CD4-positive, alpha-beta T cell treated with Interleukin-6 for 4 hours (primary cell): ENCODE measurements around the gene TLE5.
A peak's percentile ranks its signal among the peaks of the same experiment; 100 is the strongest.
"Not testable (repeated sequence)": the region's sequence is repeated elsewhere in the genome, so short reads cannot be mapped to it uniquely, and the experiment has no call there.

ENCODE experiments used
- DNase-seq: peaks from one replicate; pipeline ENCODE4 v3.0.0-alpha.2; 2020; ENCODE audit warnings: mixed read lengths

The TLE5 gene

DNA sequence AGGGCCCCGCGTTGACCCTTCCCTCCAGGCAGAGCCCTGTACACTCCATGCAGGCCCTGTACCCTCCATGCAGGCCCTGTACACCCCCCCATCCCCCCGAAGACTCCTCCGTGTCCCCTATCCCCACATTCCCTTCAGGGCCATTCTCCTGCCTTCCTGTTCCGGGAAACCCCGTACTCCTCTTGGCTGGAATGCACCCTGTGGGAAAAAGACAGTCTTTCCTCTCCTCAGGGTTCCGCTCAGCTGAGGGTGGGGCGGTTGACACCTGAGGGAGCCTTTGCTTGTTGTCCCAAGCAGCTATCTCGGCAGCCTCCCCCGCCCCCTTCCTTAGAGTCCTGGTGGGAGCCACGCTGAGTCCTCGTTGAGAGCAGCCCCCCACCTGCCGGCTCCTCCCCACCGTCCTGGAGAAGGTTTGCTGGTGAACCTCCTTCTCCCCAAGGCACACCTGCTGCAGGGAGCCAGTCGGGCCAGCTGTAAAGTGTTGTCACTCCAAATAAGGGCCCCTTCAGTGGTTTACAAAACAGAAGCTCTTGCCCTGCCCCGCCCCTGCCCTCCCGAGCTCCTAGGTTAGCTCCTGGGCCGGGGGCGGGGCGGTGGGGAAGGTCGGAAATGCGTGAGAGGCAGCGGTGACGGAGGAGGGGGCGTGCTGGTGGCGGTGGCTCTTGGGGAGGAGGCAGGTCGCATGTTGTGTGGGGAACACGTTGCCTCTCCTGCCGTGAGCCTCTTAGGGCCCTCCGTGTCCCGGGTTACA lies 33.3 kb upstream of the TLE5 start:
- DNase-seq = peak; percentile 84

DNA sequence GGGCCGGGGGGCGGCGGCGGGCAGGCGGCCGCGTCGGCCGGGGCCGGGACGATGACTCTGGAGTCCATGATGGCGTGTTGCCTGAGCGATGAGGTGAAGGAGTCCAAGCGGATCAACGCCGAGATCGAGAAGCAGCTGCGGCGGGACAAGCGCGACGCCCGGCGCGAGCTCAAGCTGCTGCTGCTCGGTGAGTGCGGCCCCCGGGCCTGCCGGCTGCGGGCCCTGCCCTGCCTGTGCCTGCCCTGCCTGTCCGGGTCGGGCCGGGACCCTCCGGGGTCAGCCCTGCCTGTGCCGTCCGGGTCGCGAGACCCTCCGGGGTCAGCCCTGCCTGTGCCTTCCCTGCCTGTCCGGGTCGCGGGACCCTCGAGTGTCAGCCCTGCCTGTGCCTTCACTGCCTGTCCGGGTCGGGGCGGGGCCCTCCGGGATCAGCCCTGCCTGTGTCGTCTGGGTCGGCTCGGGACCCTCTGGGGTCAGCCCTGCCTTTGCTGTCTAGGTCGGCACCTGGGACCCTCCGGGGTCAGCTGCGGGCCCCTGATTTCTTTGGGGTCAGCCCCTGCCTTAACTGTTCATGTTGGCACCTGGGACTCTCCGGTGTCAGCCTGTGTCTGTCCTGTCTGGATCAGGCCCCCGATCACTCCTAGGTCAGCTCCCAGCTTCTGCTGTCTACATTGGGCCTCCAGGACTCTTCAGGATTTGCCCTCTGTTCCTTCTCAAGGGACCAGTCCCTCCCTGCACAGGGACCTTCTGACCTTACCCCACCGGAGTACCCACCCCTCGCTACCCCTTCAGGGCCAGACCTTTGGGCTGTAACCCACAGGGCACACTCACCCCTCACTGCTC lies 32.5 kb upstream of the TLE5 start:
- DNase-seq = peak; percentile 45

DNA sequence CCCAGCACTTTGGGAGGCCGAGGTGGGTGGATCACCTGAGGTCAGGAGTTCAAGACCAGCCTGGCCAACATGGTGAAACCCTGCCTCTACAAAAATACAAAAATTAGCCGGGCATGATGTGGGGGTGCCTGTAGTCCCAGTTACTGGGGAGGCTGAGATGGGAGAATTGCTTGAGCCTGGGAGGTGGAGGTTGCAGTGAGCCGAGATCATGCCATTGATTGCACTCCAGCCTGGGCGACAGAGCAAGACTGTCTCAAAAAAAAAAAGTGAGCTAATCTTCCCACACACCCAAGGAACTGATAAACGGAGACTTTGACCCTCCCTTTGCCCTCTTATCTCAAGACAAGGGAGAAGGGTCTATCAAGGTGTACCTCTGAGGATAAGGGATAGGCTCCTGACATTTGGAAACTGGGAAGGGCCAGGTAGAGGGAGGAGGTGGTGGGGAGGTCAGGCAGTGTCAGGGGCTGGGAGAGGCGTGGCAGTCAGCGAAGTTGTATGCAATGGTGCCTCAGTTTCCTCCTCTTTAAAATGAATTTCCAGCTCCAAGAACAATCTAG lies 27.1 kb upstream of the TLE5 start:
- not testable (repeated sequence) for DNase-seq

DNA sequence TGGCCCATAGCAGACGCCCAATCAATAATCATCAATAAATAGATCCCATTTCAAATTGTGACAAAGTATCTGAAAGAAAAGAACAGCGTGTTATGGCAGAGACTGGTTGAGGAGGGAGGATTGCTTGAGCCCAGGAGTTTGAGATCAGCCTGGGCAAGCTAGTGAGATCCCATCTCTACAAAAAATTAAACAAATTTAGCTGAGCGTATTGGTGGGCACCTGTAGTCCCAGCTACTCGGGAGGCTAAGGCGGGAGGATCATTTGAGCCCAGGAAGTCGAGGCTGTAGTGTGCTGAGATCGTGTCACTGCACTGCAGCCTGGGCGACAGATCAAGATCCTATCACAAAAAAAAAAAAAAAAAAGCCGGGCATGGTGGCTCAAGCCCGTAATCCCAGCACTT lies 25.5 kb upstream of the TLE5 start:
- DNase-seq = no peak

DNA sequence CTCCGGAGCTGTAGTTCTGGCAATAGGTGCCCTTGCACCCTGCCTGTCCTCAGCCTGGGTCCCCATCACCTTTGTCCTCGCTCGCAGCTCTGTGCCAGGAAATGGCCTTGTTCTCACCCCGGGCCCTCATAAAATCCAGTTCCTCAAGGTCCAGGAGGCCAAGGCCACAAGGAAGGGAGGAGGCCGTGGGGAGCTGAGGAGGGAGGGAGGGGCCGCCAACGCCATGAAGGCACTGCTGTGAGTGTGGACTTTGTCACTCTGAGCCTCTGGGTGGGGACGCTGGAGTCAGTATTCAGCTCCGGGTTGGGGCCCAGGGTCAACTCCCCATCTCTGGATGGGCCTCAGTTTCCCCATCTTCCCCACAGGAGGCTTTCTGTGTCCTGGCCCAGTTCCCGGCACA lies 22.6 kb upstream of the TLE5 start:
- no peak for DNase-seq

DNA sequence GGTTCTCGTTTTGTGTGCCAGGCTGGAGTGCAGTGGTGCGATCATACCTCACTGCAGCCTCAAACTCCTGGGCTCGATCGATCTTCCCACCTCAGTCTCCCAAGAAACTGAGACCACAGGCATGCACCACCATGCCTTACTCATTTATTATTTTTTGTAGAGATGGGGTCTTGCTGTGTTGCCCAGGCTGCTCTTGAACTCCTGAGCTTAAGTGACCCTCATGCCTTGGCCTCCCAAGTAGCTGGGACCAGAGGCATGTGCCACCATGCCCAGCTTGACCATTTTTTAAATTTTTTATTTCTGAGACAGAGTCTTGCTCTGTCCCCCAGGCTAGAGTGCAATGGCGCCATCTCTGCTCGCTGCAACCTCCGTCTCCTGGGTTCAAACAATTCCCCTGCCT lies 21.7 kb upstream of the TLE5 start:
- no peak for DNase-seq

DNA sequence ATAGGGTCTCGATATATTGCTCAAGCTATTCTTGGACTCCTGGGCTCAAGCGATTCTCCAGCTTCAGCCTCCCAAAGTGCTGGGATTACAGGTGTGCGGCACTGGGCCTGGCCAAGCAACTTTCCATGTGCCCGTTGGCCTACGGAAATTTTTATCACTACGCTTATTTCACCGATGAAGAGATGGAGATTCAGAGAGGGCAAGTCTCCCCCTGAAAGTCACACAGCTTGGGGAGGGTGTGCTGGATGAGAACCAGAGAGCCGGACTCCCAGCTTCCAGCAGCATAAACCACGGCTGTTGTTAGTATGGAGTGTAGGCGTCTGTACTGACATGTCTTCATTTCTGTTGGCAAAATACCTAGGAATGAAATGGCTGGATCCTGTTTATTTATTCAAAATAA lies 20.0 kb upstream of the TLE5 start:
- no peak for DNase-seq

DNA sequence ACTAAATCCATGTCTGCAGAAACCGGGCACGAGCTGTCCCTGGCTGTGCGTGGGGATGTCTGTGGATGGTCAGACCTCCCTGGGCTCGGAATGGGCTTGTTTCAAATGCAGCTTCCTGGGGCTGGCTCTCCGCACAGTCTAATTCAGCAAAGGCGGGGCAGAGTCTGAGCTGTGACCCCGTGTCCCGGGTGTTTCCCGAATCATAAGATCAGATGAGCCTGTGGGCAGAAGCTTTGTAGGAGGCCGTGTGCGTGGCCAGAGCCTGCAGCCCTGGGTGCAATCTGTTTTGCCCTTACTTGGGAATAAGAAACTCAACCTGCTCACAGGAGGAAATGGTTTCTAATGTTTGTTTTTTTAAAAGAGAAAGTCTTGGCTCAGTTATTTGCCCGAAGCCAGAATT lies 18.0 kb upstream of the TLE5 start:
- no peak for DNase-seq

DNA sequence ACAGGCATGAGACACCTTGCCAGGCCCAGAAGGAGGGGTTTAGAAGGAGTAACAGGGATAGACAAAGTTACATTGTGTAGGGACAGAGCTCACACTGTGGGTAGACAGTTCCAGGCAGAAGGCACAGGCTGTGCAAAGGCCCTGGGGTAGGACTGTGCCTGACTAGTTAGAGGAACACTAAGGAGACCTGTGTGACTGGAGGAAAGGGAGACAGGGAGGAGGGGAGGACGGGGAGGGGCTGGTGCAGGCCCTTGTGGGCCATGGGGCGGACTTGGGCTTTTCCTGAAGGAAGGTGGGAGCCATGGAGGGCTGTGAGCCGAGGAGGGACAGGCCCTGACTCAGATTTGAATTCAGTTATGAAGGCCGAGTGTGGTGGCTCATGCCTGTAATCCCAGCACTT lies 17.3 kb upstream of the TLE5 start:
- no peak for DNase-seq

DNA sequence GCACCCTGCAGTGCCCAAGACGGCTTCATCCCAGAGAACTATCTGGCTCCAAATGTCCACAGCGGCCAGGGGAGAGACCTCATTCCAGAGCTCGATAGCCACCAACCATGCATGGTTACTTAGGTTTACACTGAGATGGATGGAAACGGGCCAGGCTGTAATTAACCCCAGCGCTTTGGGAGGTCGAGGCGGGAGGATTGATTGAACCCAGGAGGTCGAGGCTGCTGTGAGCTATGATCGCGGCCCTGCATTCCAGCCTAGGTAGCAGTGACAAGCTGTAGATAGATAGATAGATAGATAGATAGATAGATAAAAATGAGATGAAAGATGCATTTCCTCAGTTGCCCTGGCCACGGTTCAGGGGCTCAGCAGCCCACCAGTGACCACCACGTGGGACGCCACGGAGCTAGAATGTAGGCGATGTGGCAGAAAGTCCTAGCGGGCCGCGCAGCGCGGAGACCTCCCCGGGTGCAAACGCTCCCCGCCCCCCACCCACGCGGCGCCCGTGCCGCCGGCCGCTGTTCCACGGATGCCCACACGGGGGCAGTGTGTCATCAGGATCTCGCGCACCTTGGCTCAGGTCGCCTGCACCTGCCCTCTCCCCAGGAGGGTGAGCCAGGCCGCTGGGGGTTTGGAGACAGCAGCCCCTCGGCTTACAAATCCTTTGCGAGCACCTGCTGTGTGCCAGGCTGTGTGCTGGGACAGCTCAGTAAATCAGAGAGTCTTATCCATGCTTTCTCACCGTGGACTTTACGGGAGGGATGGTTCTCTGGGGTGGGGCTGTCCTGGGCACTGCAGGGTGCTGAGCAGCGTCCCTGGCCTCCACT lies 13.5 kb upstream of the TLE5 start:
- DNase-seq = peak; percentile 83

DNA sequence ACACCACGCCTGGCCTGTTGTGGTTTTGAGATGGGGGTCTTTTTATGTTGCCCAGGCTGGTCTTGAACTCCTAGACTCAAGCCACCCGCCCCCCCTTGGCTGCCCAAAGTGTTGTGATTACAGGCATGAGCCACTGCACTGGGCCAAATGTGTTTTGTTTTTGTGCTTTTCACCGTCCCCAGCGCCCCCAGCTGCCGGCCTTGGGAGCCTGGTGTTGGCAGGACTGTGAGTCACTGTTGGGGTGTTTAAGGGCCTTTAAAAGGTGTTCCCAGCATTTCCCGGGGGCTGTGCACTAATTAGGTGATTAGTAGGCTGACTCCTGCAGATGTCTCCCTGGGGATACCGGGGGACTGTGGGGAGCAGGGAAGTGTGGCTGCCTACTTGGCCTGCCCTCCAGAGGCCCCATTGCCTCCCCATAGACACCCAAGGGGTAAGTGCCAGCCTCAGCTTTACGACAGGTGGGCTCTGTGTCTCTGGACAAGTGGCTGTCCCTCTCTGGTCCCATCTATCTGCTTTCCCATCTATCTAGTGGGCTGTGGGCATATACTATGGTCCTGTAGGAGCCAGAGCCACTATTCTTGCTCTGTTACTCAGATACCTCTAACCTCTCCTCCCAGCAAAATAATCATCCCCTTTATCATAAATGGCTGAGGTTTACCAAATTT lies 11.8 kb upstream of the TLE5 start:
- no peak for DNase-seq

DNA sequence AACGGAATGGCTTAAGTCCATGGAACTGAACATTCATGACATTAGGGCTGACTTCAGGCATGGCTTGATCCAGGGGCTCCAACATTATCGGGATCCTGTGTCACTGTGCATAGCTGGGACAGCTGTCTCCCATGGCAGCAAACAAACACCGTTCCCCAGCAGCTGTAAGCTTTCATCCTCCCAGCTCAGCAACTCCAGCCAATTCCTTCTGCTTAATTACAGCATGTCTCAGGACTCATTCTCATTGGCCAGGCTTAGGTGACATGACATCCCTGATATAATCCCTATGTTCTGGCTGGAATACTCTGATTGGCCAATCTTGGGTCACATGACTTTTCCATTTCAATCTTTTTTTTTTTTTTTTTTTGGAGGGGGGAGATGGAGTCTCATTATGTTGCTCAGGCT lies 10.9 kb upstream of the TLE5 start:
- DNase-seq = no peak

DNA sequence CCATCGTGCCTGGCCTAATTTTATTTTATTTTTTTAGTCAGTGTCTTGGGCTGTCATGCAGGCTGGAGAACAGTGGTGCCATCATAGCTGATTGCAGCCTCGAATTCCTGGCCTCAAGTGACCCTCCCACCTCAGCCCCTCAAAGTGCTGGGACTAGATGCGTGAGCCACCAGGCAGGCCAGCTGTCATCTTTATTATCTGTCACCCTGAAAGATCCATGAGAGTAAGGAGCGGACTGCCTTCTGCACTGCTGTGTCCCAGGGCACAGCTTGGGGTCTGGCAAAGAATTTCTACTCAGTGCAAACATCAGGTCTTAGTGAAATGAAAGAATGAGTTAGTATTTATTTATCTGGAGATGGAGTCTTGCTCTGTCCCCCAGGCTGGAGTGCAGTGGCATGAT lies 9.5 kb upstream of the TLE5 start:
- DNase-seq = no peak

DNA sequence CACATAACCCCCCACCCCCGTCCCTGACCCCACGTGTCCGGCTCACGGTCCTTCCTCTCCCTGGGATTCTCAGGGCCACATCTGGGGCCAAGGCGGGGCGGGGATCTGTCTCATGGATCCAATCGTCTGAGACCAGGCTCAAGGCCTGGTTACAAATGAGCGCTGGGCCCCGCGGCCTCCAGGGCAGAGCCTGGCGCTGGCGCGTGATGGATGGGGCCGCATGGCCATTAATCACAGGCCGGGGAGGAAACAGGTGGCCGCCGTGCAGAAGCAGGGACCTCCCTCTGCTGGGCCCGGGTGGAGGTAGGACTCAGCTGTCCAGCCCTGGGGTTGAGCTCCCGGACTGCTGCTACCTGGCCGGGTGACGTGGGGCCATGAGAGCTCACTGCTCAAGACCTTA lies 5.8 kb upstream of the TLE5 start:
- DNase-seq = no peak

DNA sequence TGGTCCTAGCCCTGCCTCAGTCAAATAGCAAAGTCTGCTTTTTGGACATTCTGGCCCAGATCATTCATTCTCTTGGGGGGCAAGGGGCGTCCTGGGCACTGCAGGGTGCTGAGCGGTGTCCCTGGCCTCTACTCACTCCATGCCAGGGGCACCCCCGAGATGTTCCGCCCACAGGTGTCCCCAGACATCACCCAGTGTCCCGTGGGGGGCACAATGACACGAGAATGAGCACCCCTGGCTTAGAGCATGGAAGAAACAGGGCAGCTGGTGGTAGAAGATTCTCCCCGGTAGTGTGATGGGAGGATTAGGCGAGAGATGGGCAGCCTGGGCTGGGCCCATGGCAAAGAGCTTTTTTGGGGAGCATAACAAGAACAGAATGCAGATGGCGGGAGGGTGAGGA lies 5.3 kb upstream of the TLE5 start:
- no peak for DNase-seq

DNA sequence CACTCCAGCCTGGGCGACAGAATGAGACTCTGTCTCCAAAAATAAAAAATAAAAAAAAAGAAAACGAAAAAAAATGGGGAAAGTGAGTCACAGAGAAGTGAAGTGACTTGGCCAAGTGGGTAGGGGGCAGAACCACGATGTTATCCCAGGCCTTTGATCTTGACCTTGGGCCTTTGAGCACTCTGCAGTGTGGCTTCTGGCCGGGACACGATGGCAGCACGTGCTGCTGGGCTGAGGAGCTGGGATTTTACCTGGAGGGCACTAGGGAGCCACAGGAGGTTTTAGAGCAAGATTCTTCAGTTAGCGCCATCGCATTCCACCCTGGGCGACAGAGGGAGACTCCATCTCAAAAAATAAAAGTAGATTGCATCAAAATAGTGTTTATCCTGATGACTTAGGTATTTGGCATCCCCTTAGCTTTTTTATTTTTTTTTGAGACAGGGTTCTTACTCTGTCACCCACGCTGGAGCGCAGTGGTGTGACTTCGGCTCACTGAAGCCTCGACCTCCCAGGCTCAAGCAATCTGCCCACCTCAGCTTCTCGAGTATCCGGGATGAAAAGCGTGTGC lies 4.3 kb upstream of the TLE5 start:
- no peak for DNase-seq

DNA sequence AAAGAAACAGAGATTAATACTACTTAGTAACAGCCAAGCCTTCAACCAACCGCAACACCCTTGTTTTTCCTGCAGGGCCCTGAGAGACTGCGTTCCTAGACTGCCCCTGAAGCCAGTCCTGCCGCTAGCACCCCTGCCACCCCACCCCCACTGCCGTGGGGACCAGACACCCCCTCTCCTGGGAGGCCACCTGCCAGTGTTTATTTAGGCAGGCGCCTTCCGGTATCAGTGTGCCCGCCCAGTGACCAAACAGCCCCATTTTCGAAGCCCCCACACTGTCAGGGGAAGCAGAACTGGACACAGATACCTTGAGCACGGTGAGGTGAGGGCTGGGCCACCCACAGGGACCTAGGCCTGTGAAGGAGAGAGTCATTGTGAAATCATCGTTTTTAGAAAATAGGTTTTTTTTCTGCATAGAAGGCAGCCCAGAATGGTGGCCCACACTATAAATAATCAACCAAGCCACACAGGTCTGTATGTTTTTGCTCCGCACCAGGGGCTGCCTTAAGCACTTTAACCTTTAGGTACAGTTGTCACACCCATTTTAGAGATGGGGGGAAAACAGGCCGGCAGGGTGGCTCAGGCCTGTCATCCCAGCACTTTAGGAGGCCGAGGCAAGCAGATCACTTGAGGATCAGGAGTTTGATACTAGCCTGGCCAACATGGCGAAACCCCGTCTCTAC lies 3.5 kb upstream of the TLE5 start:
- DNase-seq = no peak

DNA sequence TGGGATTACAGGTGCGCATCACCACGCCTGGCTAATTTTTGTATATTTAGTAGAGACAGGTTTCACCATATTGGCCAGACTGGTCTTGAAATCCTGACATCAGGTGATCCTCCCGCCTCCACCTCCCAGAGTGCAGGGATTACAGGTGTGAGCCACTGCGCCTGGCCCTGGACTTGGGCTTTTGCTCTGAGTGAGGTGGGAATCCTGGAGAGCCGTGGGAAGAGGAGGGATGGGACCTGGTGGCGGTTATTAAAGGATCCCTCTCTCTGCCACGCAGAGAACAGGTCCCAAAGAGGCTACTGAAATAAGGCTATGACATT lies 1.7 kb upstream of the TLE5 start:
- no peak for DNase-seq

DNA sequence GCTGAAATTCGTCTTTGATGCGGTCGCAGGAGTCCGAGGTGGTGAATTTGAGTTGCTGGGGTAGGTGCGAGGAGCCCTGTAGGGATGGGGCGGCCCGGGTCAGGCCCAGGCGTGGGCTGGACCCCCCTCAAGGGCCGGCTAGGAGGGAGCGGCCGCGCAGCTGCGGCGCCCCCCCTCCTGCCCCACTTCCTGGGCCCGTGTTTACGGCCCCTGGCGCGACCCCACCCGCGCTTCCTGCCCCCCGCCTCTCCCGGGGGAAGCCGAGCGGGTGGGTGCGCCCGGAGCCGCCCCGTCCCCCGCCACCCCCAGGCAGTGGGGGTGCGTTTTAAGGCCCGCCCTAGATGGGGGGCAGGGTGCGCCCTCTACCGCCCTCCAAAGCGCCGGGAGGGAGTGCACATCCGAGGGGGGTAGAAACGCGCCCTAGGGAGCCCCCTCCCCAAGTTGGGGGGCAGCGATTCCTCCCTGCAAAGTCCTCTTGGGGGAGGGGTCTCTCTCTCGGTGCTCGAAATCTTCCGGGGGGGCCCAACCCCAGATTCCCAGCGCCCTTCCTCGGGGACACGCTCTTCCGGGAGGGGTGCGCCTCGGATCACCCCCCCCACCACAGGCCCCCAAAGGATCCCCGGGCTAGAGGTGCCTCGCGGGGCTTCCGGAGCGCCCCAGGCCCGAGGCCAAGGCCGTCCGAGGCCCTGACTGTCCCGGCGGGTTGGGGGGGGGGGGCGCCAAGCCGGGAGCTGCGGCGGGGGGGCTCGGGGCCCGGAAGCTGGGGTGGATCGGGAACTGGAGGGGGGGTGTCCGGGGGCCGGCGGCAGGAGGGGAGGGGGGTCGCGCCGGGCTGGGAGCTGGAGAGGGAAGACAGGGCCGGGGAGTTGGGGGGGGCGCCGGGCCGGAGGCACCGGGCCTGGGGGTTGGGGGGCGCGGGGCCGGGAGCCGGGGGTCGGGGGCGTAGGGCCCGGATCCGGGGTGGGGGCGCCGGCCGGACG lies 823 bp downstream of the TLE5 start:
- peak; percentile 90 for DNase-seq

DNA sequence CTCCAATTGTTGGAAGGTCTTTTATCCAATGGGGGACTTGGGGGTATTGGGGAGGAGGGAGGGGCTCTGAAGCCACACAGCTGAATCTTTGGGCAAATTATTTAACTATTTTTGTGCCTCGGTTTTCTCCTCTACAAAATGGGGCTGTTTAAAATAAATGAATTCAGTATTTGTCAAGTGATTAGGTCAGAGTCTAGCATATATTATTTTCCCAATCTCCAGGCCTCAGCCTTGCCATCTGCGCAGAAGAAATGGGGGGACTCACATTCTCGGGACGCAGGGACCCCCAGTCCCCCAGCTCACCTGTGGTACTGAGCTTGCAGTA lies 1.5 kb downstream of the TLE5 start:
- DNase-seq = no peak

DNA sequence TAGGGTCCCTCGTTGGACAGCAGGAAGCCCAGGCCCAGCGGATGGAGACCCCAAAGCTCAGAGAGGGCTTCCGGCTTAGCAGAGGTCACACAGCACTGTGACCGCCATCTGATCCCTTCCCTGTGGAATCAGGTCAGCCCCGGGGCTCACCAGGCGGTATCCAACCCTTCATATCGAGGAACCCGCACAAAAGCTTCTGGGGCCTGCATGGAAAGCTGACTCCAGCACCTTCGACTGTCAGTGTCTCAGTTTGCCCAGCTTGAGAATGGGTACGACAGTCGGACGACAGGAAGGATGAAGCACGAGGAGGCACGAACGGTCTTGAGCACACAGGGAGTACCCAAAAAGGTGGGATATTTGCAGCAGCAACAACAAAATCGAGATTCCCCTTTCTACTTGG lies 2.6 kb downstream of the TLE5 start:
- peak; percentile 14 for DNase-seq
